NCI-H460 (cell line): Measurements from ENCODE around the gene MS4A8. TPM values are rescaled to one million over a fixed set of nuclear protein-coding genes. Genes with fewer than 3 reads are reported as not detected.
"Not testable (repeated sequence)": the region's sequence is repeated elsewhere in the genome, so short reads cannot be mapped to it uniquely, and the experiment has no call there.

ENCODE experiments used
- DNase-seq: peaks from one replicate; pipeline ENCODE4 v3.0.0-alpha.2; 2016; ENCODE audit warnings: low read depth; ENCODE audit errors: extremely low read depth
- total RNA-seq: library from RNA; depleted of rRNA; stranded (reverse); fragments of >200 nt; shearing (Covaris generic); gene quantifications from 2 replicates; pipeline ENCODE4 v1.2.3, GENCODE V29; 2014

The MS4A8 gene
- total RNA-seq, 1 experiment from 2014 or later = not detected

GRCh38 chr11:60720460-60720859, 21.0 kb downstream of the MS4A8 start:
- DNase-seq = no peak

GRCh38 chr11:60724420-60724819, 25.0 kb downstream of the MS4A8 start, which contains the start of gene MS4A18:
Gene MS4A18, plus strand, starts transcription at chr11:60724720.
- no peak for DNase-seq

- no peak for DNase-seq
These were observed 26.2 kb downstream of the MS4A8 start for GRCh38 chr11:60725592-60725991.

- no peak for DNase-seq
These were observed 32.2 kb downstream of the MS4A8 start for GRCh38 chr11:60731586-60731985.

GRCh38 chr11:60734279-60734678, 34.9 kb downstream of the MS4A8 start:
- DNase-seq = no peak

GRCh38 chr11:60739114-60739513, 39.7 kb downstream of the MS4A8 start:
- no peak for DNase-seq

GRCh38 chr11:60740573-60740972, 41.2 kb downstream of the MS4A8 start:
- no peak for DNase-seq

- no peak for DNase-seq
These were observed 42.0 kb downstream of the MS4A8 start for GRCh38 chr11:60741421-60741820.

- DNase-seq = no peak
These were observed 43.6 kb downstream of the MS4A8 start for GRCh38 chr11:60743058-60743457.

GRCh38 chr11:60744114-60744513, 44.7 kb downstream of the MS4A8 start:
- no peak for DNase-seq

- no peak for DNase-seq
These were observed 48.0 kb downstream of the MS4A8 start for GRCh38 chr11:60747359-60747873.

- DNase-seq = no peak
These were observed 48.8 kb downstream of the MS4A8 start for GRCh38 chr11:60748225-60748624.

GRCh38 chr11:60748821-60749220, 49.4 kb downstream of the MS4A8 start:
- no peak for DNase-seq

GRCh38 chr11:60750911-60751310, 51.5 kb downstream of the MS4A8 start:
- no peak for DNase-seq

GRCh38 chr11:60753309-60753708, 53.9 kb downstream of the MS4A8 start:
- no peak for DNase-seq

GRCh38 chr11:60754887-60755286, 55.5 kb downstream of the MS4A8 start:
- DNase-seq = no peak

- peak; percentile 8 for DNase-seq
These were observed 57.1 kb downstream of the MS4A8 start, which contains the start of gene MS4A15 for GRCh38 chr11:60756307-60757032. Gene MS4A15, plus strand, starts transcription at chr11:60756867. Its CDS starts 6,867 bp downstream, at chr11:60763734.

GRCh38 chr11:60757231-60757800, 57.9 kb downstream of the MS4A8 start:
- no peak for DNase-seq

- not testable (repeated sequence) for DNase-seq
These were observed 59.3 kb downstream of the MS4A8 start for GRCh38 chr11:60758671-60759070.

- not testable (repeated sequence) for DNase-seq
These were observed 60.2 kb downstream of the MS4A8 start for GRCh38 chr11:60759438-60760225.
